ENCODE results near the gene FOLR1. TPM values are rescaled to one million over a fixed set of nuclear protein-coding genes. Genes with fewer than 3 reads are reported as not detected.
A peak's percentile ranks its signal among the peaks of the same experiment; 100 is the strongest.

The FOLR1 gene
- total RNA-seq, 1 donor from 2014 or later, result not detected

GRCh38 chr11:72244060-72244360, 52.1 kb downstream of the FOLR1 start, which contains the start of gene PHOX2A:
Gene PHOX2A, minus strand, starts transcription at chr11:72244176. Its CDS starts 172 bp downstream, at chr11:72244004.
- Mint-ChIP-seq H3K27ac (ENCODE audit: unreplicated experiment) (peak within 1 kb of the TSS; percentile 79), H3K9me3 (ENCODE audit: unreplicated experiment) (peaks cover 4% of the 10 kb centered on the region), H3K36me3 (ENCODE audit: unreplicated experiment) (no peaks in the 10 kb centered on the region), H3K4me1 (ENCODE audit: low read depth, unreplicated experiment) (peaks cover 6% of the 10 kb centered on the region), H3K4me3 (ENCODE audit: unreplicated experiment) (peak within 1 kb of the TSS; percentile 90), H3K27me3 (ENCODE audit: unreplicated experiment) (peaks cover 34% of the 10 kb centered on the region)
- peak; percentile 54 for DNase-seq
- TF ChIP-seq, protein P1, sequence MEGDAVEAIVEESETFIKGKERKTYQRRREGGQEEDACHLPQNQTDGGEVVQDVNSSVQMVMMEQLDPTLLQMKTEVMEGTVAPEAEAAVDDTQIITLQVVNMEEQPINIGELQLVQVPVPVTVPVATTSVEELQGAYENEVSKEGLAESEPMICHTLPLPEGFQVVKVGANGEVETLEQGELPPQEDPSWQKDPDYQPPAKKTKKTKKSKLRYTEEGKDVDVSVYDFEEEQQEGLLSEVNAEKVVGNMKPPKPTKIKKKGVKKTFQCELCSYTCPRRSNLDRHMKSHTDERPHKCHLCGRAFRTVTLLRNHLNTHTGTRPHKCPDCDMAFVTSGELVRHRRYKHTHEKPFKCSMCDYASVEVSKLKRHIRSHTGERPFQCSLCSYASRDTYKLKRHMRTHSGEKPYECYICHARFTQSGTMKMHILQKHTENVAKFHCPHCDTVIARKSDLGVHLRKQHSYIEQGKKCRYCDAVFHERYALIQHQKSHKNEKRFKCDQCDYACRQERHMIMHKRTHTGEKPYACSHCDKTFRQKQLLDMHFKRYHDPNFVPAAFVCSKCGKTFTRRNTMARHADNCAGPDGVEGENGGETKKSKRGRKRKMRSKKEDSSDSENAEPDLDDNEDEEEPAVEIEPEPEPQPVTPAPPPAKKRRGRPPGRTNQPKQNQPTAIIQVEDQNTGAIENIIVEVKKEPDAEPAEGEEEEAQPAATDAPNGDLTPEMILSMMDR (IDR thresholded peaks at IDR 0.05; ENCODE audit: partially characterized antibody, unreplicated experiment), result no peak

- Mint-ChIP-seq H3K4me1 (ENCODE audit: low read depth, unreplicated experiment) (peaks cover 6% of the 10 kb centered on the region), H3K36me3 (ENCODE audit: unreplicated experiment) (no peaks in the 10 kb centered on the region), H3K4me3 (ENCODE audit: unreplicated experiment) (peak overlapping the region; percentile 90), H3K27me3 (ENCODE audit: unreplicated experiment) (peaks cover 31% of the 10 kb centered on the region), H3K9me3 (ENCODE audit: unreplicated experiment) (peaks cover 4% of the 10 kb centered on the region), H3K27ac (ENCODE audit: unreplicated experiment) (peak overlapping the region; percentile 79)
- TF ChIP-seq, protein P1 (IDR thresholded peaks at IDR 0.05; ENCODE audit: partially characterized antibody, unreplicated experiment), result no peak
- DNase-seq, result peak; percentile 73
Observed at GRCh38 chr11:72244361-72245262, 52.7 kb downstream of the FOLR1 start.

GRCh38 chr11:72245263-72245816, 53.4 kb downstream of the FOLR1 start:
- no peak for DNase-seq
- Mint-ChIP-seq H3K27ac (ENCODE audit: unreplicated experiment) (no peak overlapping the region), H3K36me3 (ENCODE audit: unreplicated experiment) (no peaks in the 10 kb centered on the region)

More at GRCh38 chr11:72245263-72245816, 53.4 kb downstream of the FOLR1 start:
- peaks cover 30% of the 10 kb centered on the region for H3K27me3 Mint-ChIP-seq (ENCODE audit: unreplicated experiment)
- no peak overlapping the region for H3K4me3 Mint-ChIP-seq (ENCODE audit: unreplicated experiment)
- TF ChIP-seq, protein P1 (IDR thresholded peaks at IDR 0.05; ENCODE audit: partially characterized antibody, unreplicated experiment), result no peak
- H3K9me3 Mint-ChIP-seq (ENCODE audit: unreplicated experiment), result peaks cover 4% of the 10 kb centered on the region
- peaks cover 5% of the 10 kb centered on the region for H3K4me1 Mint-ChIP-seq (ENCODE audit: low read depth, unreplicated experiment)

Other genes starting within 250 kb of the FOLR1 start
- gene IL18BP, start 193.2 kb upstream of the FOLR1 start, total RNA-seq (ENCODE audit: unreplicated experiment), result 13.1 TPM
- 207 TPM for gene NUMA1, start 111.6 kb upstream of the FOLR1 start, total RNA-seq (ENCODE audit: unreplicated experiment)
- 8.3 TPM for gene LRRC51, start 111.3 kb upstream of the FOLR1 start, total RNA-seq (ENCODE audit: unreplicated experiment)
- 68.3 TPM for gene LAMTOR1, start 88.8 kb upstream of the FOLR1 start, total RNA-seq (ENCODE audit: unreplicated experiment)
- not detected for gene TOMT, start 86.2 kb upstream of the FOLR1 start, total RNA-seq (ENCODE audit: unreplicated experiment)
- gene ANAPC15, start 79.4 kb upstream of the FOLR1 start, total RNA-seq (ENCODE audit: unreplicated experiment), result 31.9 TPM
- not detected for gene FOLR3, start 56.4 kb upstream of the FOLR1 start, total RNA-seq (ENCODE audit: unreplicated experiment)
- not detected for gene FOLR2, start 24.7 kb downstream of the FOLR1 start, total RNA-seq (ENCODE audit: unreplicated experiment)
- 62.8 TPM for gene INPPL1, start 32.6 kb downstream of the FOLR1 start, total RNA-seq (ENCODE audit: unreplicated experiment)
- gene PHOX2A, start 52.0 kb downstream of the FOLR1 start, total RNA-seq (ENCODE audit: unreplicated experiment), result 12.0 TPM
- 40.6 TPM for gene CLPB, start 242.4 kb downstream of the FOLR1 start, total RNA-seq (ENCODE audit: unreplicated experiment)